GM18873 (cell line): ENCODE measurements around the gene GSTM3.
"Not testable (repeated sequence)": the region's sequence is repeated elsewhere in the genome, so short reads cannot be mapped to it uniquely, and the experiment has no call there.

Experiments used
- ATAC-seq: cut with Tn5 transposase; IDR thresholded peaks from one replicate; pipeline ENCODE4 v1.9.1; 2021; ENCODE audit warnings: mild to moderate bottlenecking, moderate library complexity, moderate number of reproducible peaks; ENCODE audit not compliant: unreplicated experiment, low FRiP score

GSTM3 gene

DNA sequence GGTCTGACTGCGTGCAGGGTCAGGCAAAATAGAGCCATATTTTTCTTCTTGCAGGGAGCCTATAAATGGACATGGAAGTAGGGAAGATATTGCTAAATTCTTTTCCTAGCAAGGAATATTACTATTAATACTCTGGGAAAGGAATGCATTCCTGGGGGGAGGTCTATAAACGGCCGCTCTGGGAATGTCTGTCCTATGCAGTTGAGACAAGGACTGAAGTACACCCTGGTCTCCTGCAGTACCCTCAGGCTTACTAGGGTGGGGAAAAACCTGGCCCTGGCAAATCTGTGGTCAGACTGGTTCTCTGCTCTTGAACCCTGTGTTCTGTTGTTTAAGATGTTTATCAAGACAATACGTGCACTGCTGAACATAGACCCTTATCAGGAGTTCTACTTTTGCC is 31.9 kb downstream of the GSTM3 start:
- ATAC-seq: not testable (repeated sequence)

DNA sequence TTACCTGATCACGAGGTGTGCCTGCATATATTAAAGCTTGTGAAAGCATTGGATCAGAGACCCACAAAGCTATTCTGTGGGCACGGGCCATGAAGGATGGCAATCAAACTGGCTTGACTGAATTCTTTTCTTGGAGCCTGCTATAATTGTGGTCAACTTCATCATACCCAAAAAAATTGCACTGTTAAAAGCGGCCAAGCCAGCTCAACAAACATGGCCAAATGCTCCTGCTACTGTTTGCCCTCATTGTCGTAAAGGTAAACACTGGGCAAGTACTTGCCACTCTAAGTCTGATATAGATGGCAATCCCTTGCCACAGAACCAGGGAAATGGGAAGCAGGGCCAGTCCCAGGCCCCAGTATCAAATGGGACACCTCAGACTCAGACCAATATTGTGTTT is 35.4 kb downstream of the GSTM3 start:
- ATAC-seq: no peak

- ATAC-seq: no peak
Measured at GRCh38 chr1:109704173-109704572, 36.7 kb downstream of the GSTM3 start.

GRCh38 chr1:109702940-109703339 is 37.9 kb downstream of the GSTM3 start:
- ATAC-seq: not testable (repeated sequence)

DNA sequence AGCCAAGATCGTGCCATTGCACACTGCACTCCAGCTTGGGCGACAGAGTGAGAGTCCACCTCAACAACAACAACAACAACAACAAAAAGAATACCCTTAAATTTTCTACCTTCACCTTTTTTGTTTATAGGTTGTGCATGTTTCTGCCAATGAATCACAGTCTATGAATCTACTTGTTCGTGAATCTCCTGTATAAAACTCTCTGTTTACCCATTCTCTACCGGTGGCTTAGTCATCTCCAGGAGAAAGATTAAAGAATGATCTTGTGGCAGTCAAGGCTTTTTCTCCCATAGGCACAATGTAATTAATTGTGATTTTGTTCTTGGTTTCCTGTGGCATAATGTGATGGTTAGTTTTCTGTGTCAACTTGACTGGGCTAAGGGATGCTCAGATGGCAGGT is 43.0 kb downstream of the GSTM3 start:
- not testable (repeated sequence) for ATAC-seq

GRCh38 chr1:109697066-109697465 is 43.8 kb downstream of the GSTM3 start:
- no peak for ATAC-seq

GRCh38 chr1:109695138-109695537 is 45.7 kb downstream of the GSTM3 start:
- not testable (repeated sequence) for ATAC-seq

GRCh38 chr1:109694400-109694799 is 46.4 kb downstream of the GSTM3 start:
- ATAC-seq: not testable (repeated sequence)

GRCh38 chr1:109691759-109692158 is 49.1 kb downstream of the GSTM3 start:
- no peak for ATAC-seq

GRCh38 chr1:109689844-109690405 is 50.9 kb downstream of the GSTM3 start:
- ATAC-seq: no peak

DNA sequence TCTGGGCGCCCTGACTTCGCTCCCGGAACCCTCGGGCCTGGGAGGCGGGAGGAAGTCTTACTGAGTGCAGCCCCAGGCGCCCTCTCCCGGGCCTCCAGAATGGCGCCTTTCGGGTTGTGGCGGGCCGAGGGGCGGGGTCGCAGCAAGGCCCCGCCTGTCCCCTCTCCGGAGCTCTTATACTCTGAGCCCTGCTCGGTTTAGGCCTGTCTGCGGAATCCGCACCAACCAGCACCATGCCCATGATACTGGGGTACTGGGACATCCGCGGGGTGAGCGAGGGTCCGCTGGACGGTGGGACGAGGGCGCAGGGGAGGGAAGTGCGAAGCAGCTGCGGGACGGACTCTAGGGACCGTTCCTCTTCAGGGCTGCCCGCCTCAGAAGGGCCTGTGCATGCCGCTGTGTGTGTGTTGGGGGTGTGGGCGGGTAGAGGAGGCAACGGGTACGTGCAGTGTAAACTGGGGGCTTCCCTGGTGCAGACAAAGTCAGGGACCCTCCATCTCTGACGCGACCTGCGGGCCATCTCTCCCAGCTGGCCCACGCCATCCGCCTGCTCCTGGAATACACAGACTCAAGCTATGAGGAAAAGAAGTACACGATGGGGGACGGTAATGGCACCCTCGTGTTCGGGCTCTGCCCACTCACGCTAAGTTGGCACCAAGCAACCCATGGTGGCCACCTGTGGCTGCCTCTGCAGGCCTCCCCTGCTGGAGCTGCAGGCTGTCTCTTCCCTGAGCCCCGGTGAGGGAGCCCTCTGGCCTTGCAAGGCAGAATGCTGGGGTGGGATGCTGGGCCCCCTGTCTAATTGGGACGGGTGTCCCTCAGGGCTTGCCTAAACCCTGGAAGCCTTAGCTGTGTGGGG is 53.0 kb downstream of the GSTM3 start, which contains the start of gene GSTM1:
GSTM1 (plus strand) TSS at position 177 of the 859 bp plus-strand sequence; CDS start at position 234, 57 bp downstream.
- ATAC-seq: peak; percentile 94

DNA sequence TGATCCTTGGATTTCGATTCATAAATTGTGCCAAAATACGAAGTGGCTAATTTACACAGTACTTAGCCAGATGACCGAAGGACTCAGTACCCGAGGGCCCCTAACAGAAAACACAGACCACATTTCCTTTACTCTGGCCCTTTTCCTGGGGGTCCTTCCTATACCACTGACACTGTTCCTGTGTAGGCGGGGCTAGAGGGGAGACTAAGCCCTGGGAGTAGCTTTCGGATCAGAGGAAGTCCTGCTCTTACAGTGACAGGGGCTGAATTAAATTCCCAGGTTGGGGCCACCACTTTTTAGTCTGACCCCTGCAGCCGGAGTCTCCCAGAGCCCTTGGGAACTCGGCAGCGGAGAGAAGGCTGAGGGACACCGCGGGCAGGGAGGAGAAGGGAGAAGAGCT is 53.7 kb downstream of the GSTM3 start:
- not testable (repeated sequence) for ATAC-seq

GRCh38 chr1:109685890-109686289 is 54.9 kb downstream of the GSTM3 start:
- ATAC-seq: not testable (repeated sequence)

- not testable (repeated sequence) for ATAC-seq
Measured at GRCh38 chr1:109685399-109685798, 55.4 kb downstream of the GSTM3 start.

- ATAC-seq: not testable (repeated sequence)
Measured at GRCh38 chr1:109684777-109685176, 56.1 kb downstream of the GSTM3 start.
